Measurements from ENCODE around the gene PCYT2. TPM values are rescaled to one million over a fixed set of nuclear protein-coding genes. Genes with fewer than 3 reads are reported as not detected.

Gene PCYT2
- total and polyA plus RNA-seq, 9 of the 15 experiments (the other 6 are each of a cell fraction or from before 2014, with no cell fraction given): 0.92 to 134 (median 82.5) TPM

- TF ChIP-seq ZNF384 (IDR thresholded peaks at IDR 0.05; ENCODE audit: low read depth, low read length) (no peak), RBM22 (IDR thresholded peaks at IDR 0.05; ENCODE audit: low read depth, low read length, poor library complexity, severe bottlenecking) (peak; percentile 68), SIRT6 (IDR thresholded peaks at IDR 0.05; ENCODE audit: low read depth, low read length) (peak; percentile 20), SP2 (IDR thresholded peaks at IDR 0.05; ENCODE audit: extremely low read depth, low read depth, low read length, poor library complexity, severe bottlenecking) (no peak), STAG1 (CRISPR knock-in tag; IDR thresholded peaks at IDR 0.05; ENCODE audit: borderline replicate concordance) (no peak), CHD2 (IDR thresholded peaks at IDR 0.05; ENCODE audit: low read depth, low read length) (no peak), ETV5 (CRISPR knock-in tag; IDR thresholded peaks at IDR 0.05; ENCODE audit: low read depth) (no peak), RAD21 (CRISPR knock-in tag; conservative IDR thresholded peaks at IDR 0.05 in 1 of 2, IDR thresholded peaks at IDR 0.05 in 1 of 2) (no peak), SAFB (IDR thresholded peaks at IDR 0.05; ENCODE audit: borderline replicate concordance, low read depth, low read length) (0 out of 2 replicates have a peak, but pooled peaks have one; percentile 45), GABPB1 (CRISPR knock-in tag; IDR thresholded peaks at IDR 0.05) (no peak), SUPT5H (IDR thresholded peaks at IDR 0.05) (peak; percentile 31; the same call in 1 of the 2 replicates), CBX2 (IDR thresholded peaks at IDR 0.05; ENCODE audit: insufficient read depth, low read length, poor library complexity, severe bottlenecking) (no peak), EGR1 (conservative IDR thresholded peaks at IDR 0.05) (peak; percentile 77), ZNF217 (CRISPR knock-in tag; IDR thresholded peaks at IDR 0.05) (no peak)
- TF ChIP-seq, protein P1, sequence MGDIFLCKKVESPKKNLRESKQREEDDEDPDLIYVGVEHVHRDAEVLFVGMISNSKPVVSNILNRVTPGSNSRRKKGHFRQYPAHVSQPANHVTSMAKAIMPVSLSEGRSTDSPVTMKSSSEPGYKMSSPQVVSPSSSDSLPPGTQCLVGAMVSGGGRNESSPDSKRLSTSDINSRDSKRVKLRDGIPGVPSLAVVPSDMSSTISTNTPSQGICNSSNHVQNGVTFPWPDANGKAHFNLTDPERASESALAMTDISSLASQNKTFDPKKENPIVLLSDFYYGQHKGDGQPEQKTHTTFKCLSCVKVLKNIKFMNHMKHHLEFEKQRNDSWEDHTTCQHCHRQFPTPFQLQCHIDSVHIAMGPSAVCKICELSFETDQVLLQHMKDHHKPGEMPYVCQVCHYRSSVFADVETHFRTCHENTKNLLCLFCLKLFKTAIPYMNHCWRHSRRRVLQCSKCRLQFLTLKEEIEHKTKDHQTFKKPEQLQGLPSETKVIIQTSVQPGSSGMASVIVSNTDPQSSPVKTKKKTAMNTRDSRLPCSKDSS (IDR thresholded peaks at IDR 0.05; ENCODE audit: low read depth, partially characterized antibody): no peak
Measured at GRCh38 chr17:81901167-81902022, 9.8 kb downstream of the PCYT2 start (continued).
